Activated effector memory CD4-positive, alpha-beta T cell treated with Interleukin-2 at 50 U/mL for 16 hours (primary cell): ENCODE measurements around the gene PRSS33.

Source experiments
- DNase-seq: peaks from one replicate; pipeline ENCODE4 v3.0.0-alpha.2; 2020

Gene PRSS33

GRCh38 chr16:2795395-2796143 lies 8.2 kb upstream of the PRSS33 start:
- no peak for DNase-seq

DNA sequence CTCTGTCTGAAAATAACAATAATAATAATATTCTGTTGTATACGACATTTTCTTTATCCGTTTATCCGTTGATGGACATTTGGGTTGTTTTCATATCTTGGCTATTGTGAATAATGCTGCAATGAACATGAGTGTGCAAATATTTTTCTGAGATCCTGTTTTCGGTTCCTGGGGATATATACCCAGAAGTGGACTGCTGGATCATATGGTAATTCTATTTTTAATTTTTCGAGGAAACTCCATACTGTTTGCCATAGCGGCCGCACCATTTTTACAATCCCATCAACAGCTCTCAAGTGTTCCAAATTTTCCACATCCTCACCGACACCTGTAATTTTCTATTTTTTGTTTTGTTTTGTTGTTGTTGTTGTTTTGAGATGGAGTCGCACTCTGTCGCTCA lies 5.6 kb upstream of the PRSS33 start:
- DNase-seq, result no peak

- no peak for DNase-seq
Measured at GRCh38 chr16:2791174-2791573, 3.8 kb upstream of the PRSS33 start.

DNA sequence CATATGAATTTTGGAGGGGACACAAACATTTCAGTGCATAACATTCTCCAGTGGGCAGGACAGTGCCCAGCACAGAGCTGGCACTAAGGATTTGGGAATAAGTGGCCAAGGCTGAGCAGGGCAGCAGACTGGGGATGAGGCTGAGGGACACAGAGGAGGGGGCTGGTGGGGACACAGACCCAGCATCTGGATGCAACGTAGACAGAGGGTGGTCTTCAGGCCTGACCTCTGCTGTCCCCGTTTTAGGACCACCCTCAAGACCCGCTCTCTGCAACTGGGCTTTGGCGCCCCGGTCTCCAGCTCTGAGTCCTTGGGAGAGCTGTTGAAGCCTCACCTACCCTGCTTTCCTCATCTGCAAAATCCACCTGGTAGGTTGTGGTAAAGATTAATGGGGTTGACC lies 3.3 kb upstream of the PRSS33 start:
- no peak for DNase-seq

GRCh38 chr16:2787961-2788360 lies 601 bp upstream of the PRSS33 start:
- DNase-seq, result no peak

GRCh38 chr16:2786826-2787151 lies 571 bp downstream of the PRSS33 start:
- DNase-seq, result no peak

GRCh38 chr16:2786061-2786825 lies 1.1 kb downstream of the PRSS33 start:
- DNase-seq, result no peak

- DNase-seq, result peak; percentile 19
Measured at GRCh38 chr16:2785101-2785991, 2.0 kb downstream of the PRSS33 start.

DNA sequence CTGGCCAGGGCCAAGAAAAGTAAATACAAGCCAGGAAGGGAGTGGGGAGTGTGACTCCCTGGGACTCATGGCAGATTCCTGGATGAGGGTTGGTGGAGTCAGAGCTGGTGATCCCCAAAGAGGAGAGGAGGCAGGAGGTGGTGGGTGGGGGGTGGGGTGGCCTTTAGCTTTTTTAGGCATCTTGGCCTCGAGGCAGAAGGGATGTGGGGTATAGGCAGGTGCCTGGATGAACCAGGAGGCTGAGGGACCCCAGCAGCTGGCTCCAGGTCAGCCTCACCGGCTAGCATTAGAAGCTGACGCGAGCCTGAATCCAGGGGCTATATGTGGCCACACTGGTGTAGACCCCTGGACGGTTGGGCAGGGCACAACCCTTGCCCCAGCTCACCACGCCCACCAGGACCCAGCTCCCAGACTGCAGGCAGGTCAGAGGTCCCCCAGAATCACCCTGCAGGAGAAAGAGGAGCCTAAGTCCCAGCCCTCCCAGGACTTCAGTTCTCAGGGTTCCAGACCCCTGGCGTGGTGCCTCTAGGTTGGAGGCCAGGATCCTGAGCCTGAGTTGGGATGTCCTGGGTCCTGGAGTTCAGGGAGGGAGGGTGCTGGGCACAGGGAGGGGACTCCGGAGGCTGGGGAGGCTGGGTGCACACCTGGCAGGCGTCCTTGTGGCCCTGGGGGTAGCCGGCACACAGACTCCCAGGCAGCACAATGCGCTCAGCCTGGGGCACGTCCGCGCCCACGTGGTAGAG lies 2.8 kb downstream of the PRSS33 start:
- DNase-seq, result no peak

- no peak for DNase-seq
Measured at GRCh38 chr16:2783581-2784357, 3.6 kb downstream of the PRSS33 start.

- DNase-seq, result no peak
Measured at GRCh38 chr16:2782583-2783351, 4.6 kb downstream of the PRSS33 start.

DNA sequence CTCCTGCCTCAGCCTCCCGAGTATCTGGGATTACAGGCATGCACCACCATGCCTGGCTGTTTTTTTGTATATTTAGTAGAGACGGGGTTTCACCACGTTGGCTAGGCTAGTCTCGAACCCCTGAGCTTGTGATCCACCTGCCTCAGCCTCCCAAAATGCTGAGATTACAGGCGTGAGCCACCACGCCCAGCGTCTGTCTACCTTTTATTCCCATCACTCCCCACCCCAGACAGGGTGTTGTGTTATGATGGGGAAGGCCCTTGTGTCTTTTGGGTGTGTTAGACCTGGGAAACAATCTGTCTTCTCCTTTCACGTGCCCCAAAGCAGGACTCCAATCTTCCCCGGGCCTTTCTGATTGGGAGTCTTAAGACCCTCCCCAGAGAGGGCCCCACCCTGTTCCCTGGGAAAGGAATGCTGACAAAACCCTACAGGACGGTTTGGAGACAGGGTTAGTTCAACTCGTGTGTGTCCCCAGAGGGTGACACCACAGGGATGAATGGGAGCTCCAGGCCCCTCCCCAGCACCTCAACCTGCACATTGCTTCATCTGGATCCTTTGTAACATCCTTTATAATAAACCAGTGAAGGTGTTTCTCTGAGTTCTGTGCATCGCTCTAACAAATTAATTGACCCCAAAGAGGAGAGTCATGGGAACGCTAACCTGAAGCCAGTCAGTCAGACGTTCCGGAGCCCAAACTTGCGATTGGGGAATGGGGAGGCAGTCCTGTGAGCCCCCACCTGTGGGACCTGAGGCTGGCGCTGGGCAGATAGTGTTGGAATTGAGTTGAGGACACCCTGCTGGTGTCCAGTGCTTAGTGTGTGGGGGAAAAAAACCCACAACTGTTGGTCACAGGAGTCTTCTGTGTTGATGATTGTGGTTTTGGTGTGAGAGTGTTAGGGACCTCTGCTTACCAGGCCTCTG lies 7.1 kb downstream of the PRSS33 start:
- DNase-seq, result no peak

GRCh38 chr16:2779151-2779920 lies 8.0 kb downstream of the PRSS33 start:
- DNase-seq, result no peak

- DNase-seq, result no peak
Measured at GRCh38 chr16:2778630-2778958, 8.8 kb downstream of the PRSS33 start.

DNA sequence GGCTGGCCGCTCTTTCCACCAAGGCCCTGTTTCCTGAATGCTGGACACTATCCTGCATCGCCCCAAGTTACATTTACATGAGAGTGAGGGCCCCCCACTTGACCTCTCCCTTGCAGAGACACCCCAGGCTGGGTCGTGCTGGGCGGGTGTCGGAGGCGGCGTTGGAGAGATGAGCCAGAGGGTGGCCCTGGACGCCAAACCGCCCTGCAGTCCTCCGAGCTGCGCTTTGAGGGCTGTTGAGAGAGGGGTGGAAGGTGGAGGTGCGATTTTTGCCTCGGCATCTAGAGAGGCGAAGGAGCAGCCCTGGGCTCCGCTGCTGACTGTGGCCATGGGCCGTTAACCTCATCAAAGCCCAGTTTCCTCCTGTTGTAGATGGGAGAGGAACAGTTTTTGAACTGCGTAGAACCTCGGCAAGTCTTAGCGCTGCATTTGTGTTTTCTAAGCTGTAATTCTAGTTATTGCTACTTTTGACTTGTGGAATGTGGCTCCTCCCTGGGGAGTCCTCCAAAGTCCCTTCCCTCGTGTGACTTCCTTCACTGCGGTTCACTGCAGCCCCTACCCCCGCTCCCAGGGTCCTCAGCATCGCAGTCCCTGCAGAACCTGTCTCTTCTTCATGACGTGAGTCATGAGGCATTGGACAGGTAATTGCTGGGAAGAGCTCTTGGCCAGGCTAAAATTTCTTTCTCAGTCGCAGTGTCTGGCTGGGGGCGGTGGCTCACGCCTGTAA lies 9.3 kb downstream of the PRSS33 start:
- DNase-seq, result peak; percentile 39

DNA sequence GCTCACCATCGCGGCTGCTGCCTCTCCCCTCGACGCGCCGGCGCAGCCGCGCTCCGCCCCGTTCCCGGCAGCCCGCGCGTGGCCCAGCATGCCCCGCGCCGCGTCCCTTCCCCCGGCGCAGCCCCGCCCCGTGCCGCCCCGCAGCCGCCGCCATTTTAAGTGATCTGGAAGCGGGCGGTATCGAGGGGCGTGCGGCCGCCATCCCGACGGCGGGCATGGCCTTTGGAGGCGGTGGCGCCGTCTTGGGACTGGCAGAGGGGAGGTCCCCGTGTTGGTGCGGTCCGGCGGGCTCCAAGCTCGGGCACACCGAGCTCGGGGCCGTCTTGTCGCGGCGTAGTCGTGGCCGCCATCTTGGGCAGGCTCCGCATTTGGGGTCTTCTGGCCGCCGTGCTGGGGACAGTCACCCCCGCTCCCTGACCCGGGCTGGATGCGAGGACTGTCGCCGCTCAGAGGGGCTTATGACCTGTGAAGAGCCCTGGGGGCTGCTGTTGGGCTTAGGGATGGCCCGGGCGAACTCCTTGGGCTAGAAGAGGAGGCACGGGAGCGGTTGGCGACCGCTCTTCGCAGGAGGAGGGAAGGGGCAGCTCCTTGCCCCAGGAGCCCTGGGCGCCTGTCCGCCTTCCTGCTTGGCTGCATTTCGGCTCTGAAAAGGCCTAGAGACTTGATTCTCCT lies 10.0 kb downstream of the PRSS33 start, which contains the start of gene ELOB:
TSS of gene ELOB (minus strand) at position 50 of the 672 bp plus-strand sequence. CDS start at position 9, 41 bp downstream.
- DNase-seq, result peak; percentile 85

GRCh38 chr16:2776500-2777139 lies 10.7 kb downstream of the PRSS33 start:
- DNase-seq, result no peak
